ENCODE measurements around the gene VWA1.
A peak's percentile ranks its signal among the peaks of the same experiment; 100 is the strongest.
"Not testable (repeated sequence)": the region's sequence is repeated elsewhere in the genome, so short reads cannot be mapped to it uniquely, and the experiment has no call there.

Gene VWA1

GRCh38 chr1:1437904-1438376 lies 2.5 kb downstream of the VWA1 start:
- no peak for DNase-seq

GRCh38 chr1:1438531-1439381 lies 3.3 kb downstream of the VWA1 start:
- DNase-seq, result no peak

GRCh38 chr1:1439546-1440261 lies 4.2 kb downstream of the VWA1 start:
- no peak for DNase-seq

- DNase-seq, result no peak
Measured at GRCh38 chr1:1440262-1441001, 4.9 kb downstream of the VWA1 start.

GRCh38 chr1:1441002-1441888 lies 5.8 kb downstream of the VWA1 start:
- DNase-seq, result peak in 3 of 5 donors; percentile 36 to 49 (median 43)

- no peak for DNase-seq
Measured at GRCh38 chr1:1442069-1442770, 6.7 kb downstream of the VWA1 start.

GRCh38 chr1:1446631-1447030 lies 11.1 kb downstream of the VWA1 start:
- not testable (repeated sequence) for DNase-seq

- DNase-seq, result no peak
Measured at GRCh38 chr1:1449099-1449739, 13.7 kb downstream of the VWA1 start, which contains the start of gene ATAD3C. Gene ATAD3C, plus strand, starts transcription at chr1:1449689. Its CDS starts 995 bp downstream, at chr1:1450684.

- DNase-seq, result not testable (repeated sequence)
Measured at GRCh38 chr1:1450616-1451015, 15.1 kb downstream of the VWA1 start.

- no peak for DNase-seq
Measured at GRCh38 chr1:1451696-1452364, 16.3 kb downstream of the VWA1 start.

GRCh38 chr1:1452365-1452739 lies 16.9 kb downstream of the VWA1 start:
- DNase-seq, result not testable (repeated sequence)

- DNase-seq, result no peak
Measured at GRCh38 chr1:1452882-1453281, 17.4 kb downstream of the VWA1 start.

- DNase-seq, result not testable (repeated sequence)
Measured at GRCh38 chr1:1454286-1455056, 19.0 kb downstream of the VWA1 start.

- no peak for DNase-seq
Measured at GRCh38 chr1:1455366-1455884, 19.9 kb downstream of the VWA1 start.

- DNase-seq, result not testable (repeated sequence)
Measured at GRCh38 chr1:1455934-1456333, 20.4 kb downstream of the VWA1 start.

- DNase-seq, result not testable (repeated sequence)
Measured at GRCh38 chr1:1456683-1457255, 21.3 kb downstream of the VWA1 start.

- DNase-seq, result not testable (repeated sequence)
Measured at GRCh38 chr1:1459156-1459555, 23.7 kb downstream of the VWA1 start.

GRCh38 chr1:1459711-1460110 lies 24.2 kb downstream of the VWA1 start:
- not testable (repeated sequence) for DNase-seq

All from T-helper 1 cell (primary cell).